Neural progenitor cell (in vitro differentiated cells): ENCODE data around the gene MYMK. TPM values are rescaled to one million over a fixed set of nuclear protein-coding genes. Genes with fewer than 3 reads are reported as not detected.

Experiments
- DNase-seq: peaks from one replicate; pipeline ENCODE4 v3.0.0-alpha.2; 2016; ENCODE audit warnings: low spot score
- H2AFZ ChIP-seq: fragments of 200-600 bp; sonication (generic); replicated peaks from 2 replicates; pipeline ENCODE4 v1.6.1; 2016; ENCODE audit warnings: antibody characterized with exemption
- H3F3A ChIP-seq: fragments of 200-600 bp; sonication (generic); 2 replicates; pipeline ENCODE4 v1.6.1; 2016; ENCODE audit warnings: antibody characterized with exemption, low read depth
- H3K27ac ChIP-seq: fragments of 200-600 bp; sonication (generic); 2 replicates; pipeline ENCODE4 v1.5.1; 2016; ENCODE audit warnings: mild to moderate bottlenecking
- H3K27me3 ChIP-seq: fragments of 200-600 bp; sonication (generic); 2 replicates; pipeline ENCODE4 v1.6.1; 2016; ENCODE audit warnings: mild to moderate bottlenecking, moderate library complexity
- H3K36me3 ChIP-seq: fragments of 200-600 bp; sonication (generic); 2 replicates; pipeline ENCODE4 v1.5.1; 2016
- H3K4me1 ChIP-seq: fragments of 200-600 bp; sonication (generic); 2 replicates; pipeline ENCODE4 v1.6.1; 2016; ENCODE audit warnings: mixed run types
- H3K4me2 ChIP-seq: fragments of 200-600 bp; sonication (generic); 2 replicates; pipeline ENCODE4 v1.6.1; 2016
- H3K4me3 ChIP-seq: fragments of 200-600 bp; sonication (generic); 2 replicates; pipeline ENCODE4 v1.5.1; 2016
- H3K79me2 ChIP-seq: fragments of 200-600 bp; sonication (generic); 2 replicates; pipeline ENCODE4 v1.6.1; 2016; ENCODE audit warnings: low read depth
- H3K9ac ChIP-seq: fragments of 200-600 bp; sonication (generic); 2 replicates; pipeline ENCODE4 v1.6.1; 2016
- H3K9me3 ChIP-seq: fragments of 200-600 bp; sonication (generic); 2 replicates; pipeline ENCODE4 v1.5.1; 2016; ENCODE audit warnings: low read depth
- H4K20me1 ChIP-seq: fragments of 200-600 bp; sonication (generic); 2 replicates; pipeline ENCODE4 v1.6.1; 2016; ENCODE audit warnings: low read depth
- H3K27ac Mint-ChIP-seq: 3 replicates; pipeline ENCODE4 v1.8.0; 2021; ENCODE audit warnings: mixed read lengths
- H3K27me3 Mint-ChIP-seq: 2 replicates; pipeline ENCODE4 v1.8.0; 2022; ENCODE audit warnings: low read depth, mild to moderate bottlenecking, inconsistent platforms, moderate library complexity, mixed read lengths; ENCODE audit not compliant: insufficient read depth
- H3K36me3 Mint-ChIP-seq: 3 replicates; pipeline ENCODE4 v1.8.0; 2021; ENCODE audit warnings: mixed read lengths
- H3K4me1 Mint-ChIP-seq: 3 replicates; pipeline ENCODE4 v1.8.0; 2021; ENCODE audit warnings: mixed read lengths
- H3K4me3 Mint-ChIP-seq: 3 replicates; pipeline ENCODE4 v1.8.0; 2021; ENCODE audit warnings: mild to moderate bottlenecking, moderate library complexity, mixed read lengths
- H3K9me3 Mint-ChIP-seq: 3 replicates; pipeline ENCODE4 v1.8.0; 2020; ENCODE audit warnings: mixed read lengths
- CTCF ChIP-seq: fragments of 200-600 bp; sonication (generic); IDR thresholded peaks from 2 replicates; pipeline ENCODE4 v1.5.1; 2017; ENCODE audit warnings: antibody characterized with exemption, mild to moderate bottlenecking
- EZH2 ChIP-seq: fragments of 200-600 bp; sonication (generic); IDR thresholded peaks from 2 replicates; pipeline ENCODE4 v1.6.1; 2017; ENCODE audit warnings: antibody characterized with exemption, mild to moderate bottlenecking, moderate library complexity
- EZH2phosphoT487 ChIP-seq: fragments of 200-600 bp; sonication (generic); IDR thresholded peaks from 2 replicates; pipeline ENCODE4 v1.6.1; 2017; ENCODE audit warnings: antibody characterized with exemption
- total RNA-seq: library from RNA; depleted of rRNA; stranded (reverse); fragments of >200 nt; gene quantifications from 2 replicates; pipeline ENCODE4 v1.2.3, GENCODE V29; 2015; ENCODE audit warnings: low replicate concordance

Gene MYMK
- total RNA-seq, 1 donor from 2014 or later: not detected

GRCh38 chr9:133487331-133487725, 37.4 kb downstream of the MYMK start:
- TF ChIP-seq EZH2phosphoT487 (no peak), EZH2 (no peak), CTCF (no peak)
- peaks cover 3% of the 10 kb centered on the region for H3K27me3 ChIP-seq
- no peaks in the 10 kb centered on the region for H4K20me1 ChIP-seq
- H3K4me2 ChIP-seq: no peak overlapping the region
- H3K79me2 ChIP-seq: no peaks in the 10 kb centered on the region
- H3K9ac ChIP-seq: no peak overlapping the region
- H3K4me1 ChIP-seq: no peaks in the 10 kb centered on the region
- no peak overlapping the region for H3K4me3 ChIP-seq
- Mint-ChIP-seq H3K4me3 (no peak overlapping the region), H3K27ac (no peak overlapping the region), H3K36me3 (no peaks in the 10 kb centered on the region), H3K4me1 (peaks cover 4% of the 10 kb centered on the region), H3K9me3 (no peaks in the 10 kb centered on the region), H3K27me3 (peaks cover 12% of the 10 kb centered on the region)
- H3K36me3 ChIP-seq: no peaks in the 10 kb centered on the region
- no peaks in the 10 kb centered on the region for H3K9me3 ChIP-seq
- no peaks in the 10 kb centered on the region for H3F3A ChIP-seq
- DNase-seq: no peak
- no peak overlapping the region for H2AFZ ChIP-seq
- H3K27ac ChIP-seq: no peak overlapping the region

- H3F3A ChIP-seq: no peaks in the 10 kb centered on the region
- TF ChIP-seq EZH2 (no peak), EZH2phosphoT487 (no peak), CTCF (no peak)
- no peak overlapping the region for H3K9ac ChIP-seq
- no peak overlapping the region for H2AFZ ChIP-seq
- Mint-ChIP-seq H3K27ac (no peak overlapping the region), H3K4me3 (no peak overlapping the region), H3K27me3 (peaks cover 14% of the 10 kb centered on the region), H3K9me3 (no peaks in the 10 kb centered on the region), H3K4me1 (peaks cover 7% of the 10 kb centered on the region), H3K36me3 (no peaks in the 10 kb centered on the region)
- no peak overlapping the region for H3K27ac ChIP-seq
- H3K4me1 ChIP-seq: no peaks in the 10 kb centered on the region
- DNase-seq: no peak
- H3K4me2 ChIP-seq: no peak overlapping the region
- peaks cover 8% of the 10 kb centered on the region for H3K27me3 ChIP-seq
- H4K20me1 ChIP-seq: no peaks in the 10 kb centered on the region
- H3K9me3 ChIP-seq: no peaks in the 10 kb centered on the region
- no peaks in the 10 kb centered on the region for H3K79me2 ChIP-seq
- no peaks in the 10 kb centered on the region for H3K36me3 ChIP-seq
- no peak overlapping the region for H3K4me3 ChIP-seq
These were observed 39.1 kb downstream of the MYMK start for GRCh38 chr9:133485531-133486260.

- no peaks in the 10 kb centered on the region for H4K20me1 ChIP-seq
- H3K36me3 Mint-ChIP-seq: no peaks in the 10 kb centered on the region
- no peak overlapping the region for H3K4me2 ChIP-seq
- H2AFZ ChIP-seq: no peak overlapping the region
- no peaks in the 10 kb centered on the region for H3K79me2 ChIP-seq
- no peaks in the 10 kb centered on the region for H3K4me1 ChIP-seq
- H3K9ac ChIP-seq: no peak overlapping the region
- no peak overlapping the region for H3K4me3 ChIP-seq
- no peak for DNase-seq
- H3K9me3 ChIP-seq: no peaks in the 10 kb centered on the region
- H3K27me3 ChIP-seq: peaks cover 16% of the 10 kb centered on the region
- H3K36me3 ChIP-seq: no peaks in the 10 kb centered on the region
- no peak overlapping the region for H3K27ac ChIP-seq
- H3K27ac Mint-ChIP-seq: no peak overlapping the region
- H3K9me3 Mint-ChIP-seq: no peaks in the 10 kb centered on the region
- H3K27me3 Mint-ChIP-seq: peaks cover 14% of the 10 kb centered on the region
- no peak for TF ChIP-seq CTCF
- TF ChIP-seq EZH2phosphoT487: no peak
- no peak for TF ChIP-seq EZH2
- H3K4me1 Mint-ChIP-seq: peaks cover 7% of the 10 kb centered on the region
- peaks cover 1% of the 10 kb centered on the region for H3F3A ChIP-seq
- H3K4me3 Mint-ChIP-seq: no peak overlapping the region
These were observed 39.9 kb downstream of the MYMK start for GRCh38 chr9:133484671-133485437.
